Heart right ventricle (tissue), 16 donors: ENCODE data around the gene ITSN2. TPM values are rescaled to one million over a fixed set of nuclear protein-coding genes. Genes with fewer than 3 reads are reported as not detected.
A peak's percentile ranks its signal among the peaks of the same experiment; 100 is the strongest.

ENCODE experiments used
- ATAC-seq, 8 donors: fragments of 200-7000 bp; cut with Tn5 transposase; one replicate each; pipeline ENCODE4 v1.9.1; 2020; ENCODE audit warnings: mild to moderate bottlenecking in 8 of 8, moderate library complexity in 8 of 8, moderate number of reproducible peaks in 1 of 8
- DNase-seq, 2 donors: peaks; one replicate each; pipeline ENCODE4 v3.0.0-alpha.2; 2020
- H3K27ac ChIP-seq, 10 donors: fragments of 200-600 bp; sonication (generic) in 2 of 10; one replicate each; pipeline versions ENCODE4 v1.5.0 to v1.8.0; 2020 to 2022; ENCODE audit warnings: mild to moderate bottlenecking in 3 of 10
- H3K27me3 ChIP-seq, 7 donors: fragments of 200-600 bp; one replicate each; pipeline ENCODE4 v1.8.0; 2021 to 2022; ENCODE audit warnings: mild to moderate bottlenecking in 2 of 7
- H3K36me3 ChIP-seq, 9 donors: fragments of 200-600 bp; sonication (generic) in 1 of 9; one replicate each; pipeline versions ENCODE4 v1.5.0 to v1.8.0; 2020 to 2022; ENCODE audit warnings: mild to moderate bottlenecking in 2 of 9
- H3K4me1 ChIP-seq, 9 donors: fragments of 200-600 bp; sonication (generic) in 1 of 9; one replicate each; pipeline versions ENCODE4 v1.5.0 to v1.8.0; 2020 to 2022; ENCODE audit warnings: mild to moderate bottlenecking in 4 of 9
- H3K4me3 ChIP-seq, 10 donors: fragments of 200-600 bp; sonication (generic) in 2 of 10; one replicate each; pipeline versions ENCODE4 v1.5.0 to v1.8.0; 2020 to 2022; ENCODE audit warnings: mild to moderate bottlenecking in 7 of 10, moderate library complexity in 2 of 10
- H3K9me3 ChIP-seq, 11 donors: fragments of 200-600 bp in 10 of 11; sonication (generic) in 2 of 11; one replicate each; pipeline versions ENCODE4 v1.5.0 to v1.8.0; 2013 to 2022; ENCODE audit warnings: mild to moderate bottlenecking in 2 of 11, control low read depth in 1 of 11, moderate library complexity in 1 of 11
- WGBS, 2 donors: extraction: QIAGEN DNeasy Blood & Tissue Kit; methylation state at CpG; one replicate each; pipeline ENCODE4 v1.1.7; 2013; ENCODE audit warnings: inconsistent platforms in 1 of 2; 5-methylcytosine and 5-hydroxymethylcytosine counted together
- intact Hi-C, 10 donors: fragments of 100-400 bp; cut with DNase I; formaldehyde crosslinking; loops; one replicate each; pipeline versions ENCODE4 v1.11.1 to v1.14.2; 2022
- polyA plus RNA-seq, 2 donors: library from polyadenylated mRNA; stranded (reverse); fragments of 200-250 nt; gene quantifications; one replicate each; pipeline ENCODE4 v1.2.3, GENCODE V29; 2013
- total RNA-seq, 10 donors: library from RNA; stranded (reverse); fragmentation: NEBNext Ultra II Directional in 3 of 10; extraction: Animal tissue kit (Norgen Biotek cat#: 25700) in 3 of 10; gene quantifications; one replicate each; pipeline versions ENCODE4 v1.2.1 to v1.2.4, GENCODE V29; 2021 to 2023
- TF ChIP-seq, protein P1 (sequence below), 9 donors: fragments of 200-600 bp; sonication (generic) in 2 of 9; IDR thresholded peaks; one replicate each; pipeline versions ENCODE4 v1.5.0 to v1.8.0; 2021 to 2022; ENCODE audit warnings: antibody characterized with exemption in 9 of 9, mild to moderate bottlenecking in 5 of 9, moderate library complexity in 1 of 9
- donor health status: Arrhythmogenic right ventricular cardiomyopathy.
- donor health status: ischemic (EF 13 %, LVEDD 7.1; RV severe dilation, severe dysfunction).
- donor health status: healthy with polysubstance abuse.
- donor health status: DM: no; HTN: yes; CAD: no.
- donor health status: DM: no; HTN: no; CAD: no.
- donor health status: ischemic (EF 25% LVEDD 6.9; RV normal size, moderate dysfunction).
- donor health status: ischemic (EF 25% LVEDD 5.7; RV mildly dilated, moderate dysfunction).
- donor health status: healthy.
- donor health status: DM: yes; HTN: yes; CAD: no.
- donor health status: Ischemic cardiomyopathy.
- donor health status: ischemic (EF 35%, LVEDD 5.7; RV mildly dilated, moderate dysfunction).
- donor health status: nonischemic (EF 11% LVEDD 7.7; RV severe dilation, severe dysfunction).
- donor health status: DM: yes; HTN: yes; CAD: no.
- donor health status: PGD.
- donor health status: ischemic (EF 29% LVEDD 5.4; RV normal size, mild dysfunction).
- donor health status: nonischemic (EF 23%, LVEDD 6.1; RV moderate dilation, normal function).

The ITSN2 gene
- total and polyA plus RNA-seq, 12 donors: 16.8 to 49.8 (median 38.2) TPM

DNA sequence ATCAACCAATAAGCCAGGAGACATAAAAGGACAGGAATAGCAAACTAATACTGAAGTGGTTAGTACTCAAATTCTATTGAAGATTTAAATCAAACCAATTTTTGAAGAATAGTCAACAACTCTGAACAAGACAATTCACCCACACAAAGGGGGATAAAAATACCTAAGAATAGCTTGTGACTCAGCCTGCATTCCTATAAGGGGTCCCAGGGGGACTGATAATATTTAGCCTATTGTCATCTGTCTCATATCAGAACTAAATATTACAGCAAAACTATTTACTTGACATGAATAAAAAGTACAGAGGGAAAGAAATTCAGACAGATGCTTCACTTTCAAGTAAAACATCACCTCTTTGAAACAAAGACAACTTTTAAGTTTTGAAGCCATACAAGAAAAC, 7.7 kb downstream of the ITSN2 start:
- no peaks in the 10 kb centered on the region for H3K36me3 ChIP-seq
- intact Hi-C loops: loop anchor here in 2 of 10 donors (2.0 to 10.0 kb wide), 2 partner anchors 48 kb away; no protein-coding TSS in a partner anchor
- H3K9me3 ChIP-seq: no peaks in the 10 kb centered on the region
- TF ChIP-seq, protein P1, sequence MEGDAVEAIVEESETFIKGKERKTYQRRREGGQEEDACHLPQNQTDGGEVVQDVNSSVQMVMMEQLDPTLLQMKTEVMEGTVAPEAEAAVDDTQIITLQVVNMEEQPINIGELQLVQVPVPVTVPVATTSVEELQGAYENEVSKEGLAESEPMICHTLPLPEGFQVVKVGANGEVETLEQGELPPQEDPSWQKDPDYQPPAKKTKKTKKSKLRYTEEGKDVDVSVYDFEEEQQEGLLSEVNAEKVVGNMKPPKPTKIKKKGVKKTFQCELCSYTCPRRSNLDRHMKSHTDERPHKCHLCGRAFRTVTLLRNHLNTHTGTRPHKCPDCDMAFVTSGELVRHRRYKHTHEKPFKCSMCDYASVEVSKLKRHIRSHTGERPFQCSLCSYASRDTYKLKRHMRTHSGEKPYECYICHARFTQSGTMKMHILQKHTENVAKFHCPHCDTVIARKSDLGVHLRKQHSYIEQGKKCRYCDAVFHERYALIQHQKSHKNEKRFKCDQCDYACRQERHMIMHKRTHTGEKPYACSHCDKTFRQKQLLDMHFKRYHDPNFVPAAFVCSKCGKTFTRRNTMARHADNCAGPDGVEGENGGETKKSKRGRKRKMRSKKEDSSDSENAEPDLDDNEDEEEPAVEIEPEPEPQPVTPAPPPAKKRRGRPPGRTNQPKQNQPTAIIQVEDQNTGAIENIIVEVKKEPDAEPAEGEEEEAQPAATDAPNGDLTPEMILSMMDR (IDR thresholded peaks at IDR 0.05): no peak
- no peak for DNase-seq
- peaks cover 4 to 75% (median 62%) of the 10 kb centered on the region in 9 donors for H3K4me1 ChIP-seq
- peak overlapping the region in 7 of 10 donors; percentile 12 to 70 (median 18) for H3K27ac ChIP-seq
- ATAC-seq: peak in 2 of 8 donors; percentile 35 to 44
- no peak overlapping the region for H3K4me3 ChIP-seq
- H3K27me3 ChIP-seq: no peaks in the 10 kb centered on the region

DNA sequence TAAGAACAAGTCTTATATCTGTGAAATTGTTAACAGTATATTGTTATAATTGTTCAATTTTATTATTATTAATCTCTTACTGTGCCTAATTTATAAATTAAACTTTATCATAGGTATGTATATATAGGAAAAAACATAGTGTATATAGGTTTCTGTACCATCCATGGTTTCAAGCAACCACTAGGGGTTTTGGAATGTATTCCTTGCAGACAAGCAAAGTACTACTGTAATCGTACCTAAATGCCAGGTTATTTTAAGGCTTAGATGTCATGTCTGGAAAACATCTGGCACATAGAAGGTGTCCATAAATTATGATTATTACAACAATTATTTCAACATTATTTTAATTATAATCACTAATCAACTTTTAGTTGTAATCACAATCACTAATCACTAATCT, 8.4 kb downstream of the ITSN2 start:
- intact Hi-C loops: loop anchor here in 2 of 10 donors (2.0 to 10.0 kb wide), 2 partner anchors 47 kb away; no protein-coding TSS in a partner anchor
- H3K27ac ChIP-seq: peak overlapping the region in 6 of 10 donors; percentile 5 to 70 (median 18)
- no peaks in the 10 kb centered on the region for H3K27me3 ChIP-seq
- H3K36me3 ChIP-seq: no peaks in the 10 kb centered on the region
- TF ChIP-seq, protein P1 (IDR thresholded peaks at IDR 0.05): peak in 4 of 9 donors; percentile 8 to 31 (median 26)
- DNase-seq (no peak), ATAC-seq (peak in 3 of 8 donors; percentile 56 to 72 (median 69))
- H3K4me1 ChIP-seq: peaks cover 4 to 75% (median 62%) of the 10 kb centered on the region in 9 donors
- 27 to 39% methylated on average over 1 of the region's 1 CpG for WGBS, 2 donors
- H3K9me3 ChIP-seq: no peaks in the 10 kb centered on the region
- no peak overlapping the region for H3K4me3 ChIP-seq

GRCh38 chr2:24351627-24351938, 8.8 kb downstream of the ITSN2 start:
- TF ChIP-seq, protein P1 (IDR thresholded peaks at IDR 0.05): no peak
- Histone ChIP-seq H3K9me3 (no peaks in the 10 kb centered on the region), H3K27ac (peak overlapping the region in 4 of 10 donors; percentile 5 to 70 (median 32)), H3K27me3 (no peaks in the 10 kb centered on the region), H3K4me1 (peaks cover 4 to 78% (median 62%) of the 10 kb centered on the region in 9 donors), H3K4me3 (no peak overlapping the region), H3K36me3 (no peaks in the 10 kb centered on the region)
- DNase-seq (no peak), ATAC-seq (peak in 5 of 8 donors; percentile 55 to 67 (median 58))
- WGBS, 2 donors: 47 to 54% methylated on average over 3 of the region's 3 CpGs
- intact Hi-C loops: loop anchor here in 1 of 10 donors (10.0 kb wide), 1 partner anchor 47 kb away; no protein-coding TSS in a partner anchor

DNA sequence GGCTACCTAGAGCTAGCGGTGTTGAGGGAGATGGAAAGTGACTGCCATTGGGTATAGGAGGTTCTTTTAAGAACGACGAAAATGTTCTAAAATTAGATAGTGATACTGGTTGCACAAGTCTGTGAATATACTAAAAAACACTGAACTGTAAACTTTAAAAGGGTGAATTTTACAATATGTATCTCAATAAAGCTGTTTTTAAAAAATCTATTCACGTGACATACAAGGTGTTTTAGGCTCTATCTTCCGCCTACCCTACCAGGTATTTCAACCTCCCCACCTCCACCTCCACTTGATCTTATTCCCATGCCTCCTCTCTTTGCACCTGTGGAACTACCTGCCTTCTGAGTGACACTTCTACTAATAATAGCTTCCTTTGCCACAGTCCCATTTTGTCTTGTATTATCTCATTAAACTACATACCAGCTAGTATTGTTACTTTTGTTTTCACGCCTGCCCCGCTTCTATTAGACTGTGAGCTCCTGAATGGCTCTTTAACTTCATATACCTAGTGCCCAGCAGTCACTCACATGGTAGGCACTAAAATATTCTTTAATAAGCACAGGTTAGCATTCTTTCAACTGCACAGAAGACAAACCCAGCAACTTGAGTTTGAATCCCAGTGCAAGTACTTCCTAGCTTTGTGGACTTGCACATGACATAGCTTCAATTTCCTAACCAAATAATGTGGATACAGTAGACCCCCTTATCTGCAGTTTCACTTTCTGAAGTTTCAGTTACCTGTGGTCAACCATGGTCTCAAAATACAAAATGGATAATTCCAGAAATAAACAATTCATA, 9.3 kb downstream of the ITSN2 start:
- H3K36me3 ChIP-seq: no peaks in the 10 kb centered on the region
- DNase-seq (no peak), ATAC-seq (peak in 1 of 8 donors; percentile 34)
- peaks cover 4 to 83% (median 65%) of the 10 kb centered on the region in 9 donors for H3K4me1 ChIP-seq
- WGBS, 2 donors: 78 to 87% methylated on average over 7 of the region's 7 CpGs
- H3K4me3 ChIP-seq: no peak overlapping the region
- no peaks in the 10 kb centered on the region for H3K9me3 ChIP-seq
- intact Hi-C loops: loop anchor here in 1 of 10 donors (10.0 kb wide), 1 partner anchor 46 kb away; no protein-coding TSS in a partner anchor
- peak overlapping the region in 1 of 10 donors; percentile 70 for H3K27ac ChIP-seq
- no peaks in the 10 kb centered on the region for H3K27me3 ChIP-seq
- TF ChIP-seq, protein P1 (IDR thresholded peaks at IDR 0.05): no peak
